Adrenal gland (tissue), 5 donors: ENCODE data around the gene EPO.

Experiments
- CTCF ChIP-seq, 6 experiments: fragments of 450-650 bp in 4 of 6; fragments of 200-600 bp in 2 of 6; sonication (generic) in 1 of 6; IDR thresholded peaks; 1 replicate in 5 of 6; 2 replicates in 1 of 6; pipeline versions ENCODE4 v1.5.1 to v1.8.0; 2016 to 2021; ENCODE audit warnings: antibody characterized with exemption in 6 of 6, mild to moderate bottlenecking in 2 of 6, moderate library complexity in 1 of 6
- POLR2A ChIP-seq, 2 donors: fragments of 450-650 bp; IDR thresholded peaks; one replicate each; pipeline ENCODE4 v1.6.1; 2017; ENCODE audit warnings: antibody characterized with exemption in 2 of 2, mild to moderate bottlenecking in 2 of 2, moderate library complexity in 1 of 2
- donor health status: DM: no; HTN: no; CAD: no.

GRCh38 chr7:100671353-100672327, 48.6 kb upstream of the EPO start:
- no peak for TF ChIP-seq CTCF (IDR thresholded peaks at IDR 0.05)
- TF ChIP-seq POLR2A (IDR thresholded peaks at IDR 0.05) = no peak
